ENCODE data around the gene SMARCAL1.

SMARCAL1 gene

DNA sequence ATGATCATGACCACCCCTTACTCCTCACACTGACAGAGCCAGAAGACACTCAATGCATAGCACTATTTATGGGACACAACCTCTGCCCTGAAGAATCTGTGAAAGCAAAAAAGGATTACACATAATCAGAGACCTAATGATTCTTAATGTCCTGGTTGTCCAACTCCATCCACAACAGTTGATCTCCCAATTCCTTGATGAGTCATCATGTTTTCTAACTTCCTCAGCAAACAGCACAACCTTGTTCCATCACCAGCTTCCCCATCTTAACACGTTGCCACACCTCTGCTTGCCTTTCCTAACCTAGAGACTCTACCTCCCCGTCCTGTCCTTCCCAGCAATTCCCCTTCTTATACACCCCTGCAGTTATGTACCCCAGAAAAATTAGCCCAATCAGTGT is 26.8 kb upstream of the SMARCAL1 start:
- Mint-ChIP-seq H3K36me3 (ENCODE audit: low read depth) (peaks cover 1% of the 10 kb centered on the region), H3K9me3 (peaks cover 20% of the 10 kb centered on the region), H3K4me3 (no peak overlapping the region), H3K27me3 (ENCODE audit: low read depth) (peaks cover 13% of the 10 kb centered on the region), H3K4me1 (ENCODE audit: low read depth) (peaks cover 17% of the 10 kb centered on the region), H3K27ac (no peak overlapping the region)

DNA sequence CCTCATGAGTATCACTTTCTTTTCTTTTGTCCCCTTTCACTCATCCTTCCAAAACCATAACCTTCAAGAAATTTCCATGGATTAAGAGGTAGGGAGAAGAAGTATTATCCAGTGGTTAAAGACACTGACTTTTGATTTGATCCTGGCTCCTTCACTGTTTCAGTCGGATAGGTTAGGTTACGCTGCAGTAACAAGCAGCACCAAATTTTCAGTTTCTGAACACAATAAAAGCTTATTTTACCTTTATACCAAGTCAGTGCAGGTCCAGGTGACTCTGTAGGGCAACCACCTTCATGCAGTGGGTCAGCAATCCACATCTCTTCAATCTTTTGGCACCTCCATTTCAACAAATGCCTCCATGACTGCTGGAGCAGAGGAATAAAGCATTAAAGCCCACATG is 25.0 kb upstream of the SMARCAL1 start:
- no peak overlapping the region for H3K4me3 Mint-ChIP-seq

DNA sequence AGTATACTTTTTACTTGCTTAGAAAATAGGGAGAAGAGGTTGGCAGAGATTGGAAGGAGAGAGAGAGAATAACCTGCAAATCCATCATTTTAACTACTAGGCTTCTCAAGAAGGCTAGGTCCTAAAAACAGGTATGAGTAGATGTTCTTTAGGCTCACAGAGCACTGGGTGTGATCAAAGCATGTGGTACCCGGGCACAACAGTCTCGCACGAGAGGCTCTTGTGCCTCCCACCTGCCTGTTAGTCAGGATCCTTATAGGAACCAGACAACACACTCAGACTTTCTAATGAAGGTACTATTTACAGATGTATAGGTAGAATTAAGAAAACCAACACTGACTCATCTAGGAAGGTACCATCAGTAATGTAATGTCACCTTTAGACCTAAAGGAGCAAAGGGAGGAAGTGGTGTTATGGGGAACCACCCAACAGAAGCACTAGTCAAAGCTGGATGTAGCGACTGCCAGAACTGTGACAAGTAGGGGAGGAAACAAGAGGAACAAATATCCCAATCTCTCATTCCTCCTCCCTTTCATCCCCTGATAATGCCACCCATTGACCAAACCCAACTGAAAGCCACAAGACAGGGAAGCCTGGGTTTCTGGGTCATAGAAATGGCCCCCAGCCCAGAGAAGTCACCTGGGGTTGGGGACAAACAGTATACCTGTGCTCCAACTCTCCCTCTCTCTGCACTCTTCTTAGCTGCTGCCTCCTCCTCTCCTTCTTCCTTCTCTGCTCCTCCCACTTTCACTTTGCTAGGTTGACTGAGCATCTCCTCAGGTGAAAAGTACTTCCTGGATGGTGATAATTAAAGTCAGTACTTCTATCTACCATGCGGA is 24.0 kb upstream of the SMARCAL1 start:
- Mint-ChIP-seq H3K4me3 (no peak overlapping the region), H3K36me3 (ENCODE audit: low read depth) (peaks cover 1% of the 10 kb centered on the region), H3K27ac (peak overlapping the region; percentile 58), H3K4me1 (ENCODE audit: low read depth) (peaks cover 17% of the 10 kb centered on the region), H3K27me3 (ENCODE audit: low read depth) (peaks cover 13% of the 10 kb centered on the region), H3K9me3 (peaks cover 19% of the 10 kb centered on the region)

More for the DNA sequence above, 25.0 kb upstream of the SMARCAL1 start:
- Mint-ChIP-seq H3K4me1 (ENCODE audit: low read depth) (peaks cover 17% of the 10 kb centered on the region), H3K36me3 (ENCODE audit: low read depth) (peaks cover 1% of the 10 kb centered on the region), H3K9me3 (peaks cover 20% of the 10 kb centered on the region), H3K27ac (no peak overlapping the region), H3K27me3 (ENCODE audit: low read depth) (peaks cover 13% of the 10 kb centered on the region)

DNA sequence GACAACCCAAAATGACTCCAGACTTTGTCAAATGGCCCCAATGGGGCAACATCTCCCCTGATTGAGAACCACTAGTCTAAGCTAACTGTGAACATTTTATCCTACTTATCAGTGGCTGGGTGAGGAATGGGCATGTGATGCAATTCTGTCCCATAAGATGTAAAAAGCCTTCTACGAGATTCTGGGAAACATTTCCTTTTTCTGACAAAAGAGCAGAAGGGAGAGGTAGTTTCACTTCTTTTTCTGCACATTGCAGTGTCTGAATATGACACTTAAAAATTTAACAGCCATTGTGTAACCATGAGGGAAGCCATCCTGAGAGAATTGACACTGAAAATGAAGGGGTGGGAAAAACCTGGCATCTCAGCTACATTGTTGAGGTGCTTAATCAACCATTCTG is 22.7 kb upstream of the SMARCAL1 start:
- H3K27me3 Mint-ChIP-seq (ENCODE audit: low read depth) = peaks cover 10% of the 10 kb centered on the region
- H3K9me3 Mint-ChIP-seq = peaks cover 13% of the 10 kb centered on the region
- H3K27ac Mint-ChIP-seq = no peak overlapping the region
- peaks cover 17% of the 10 kb centered on the region for H3K4me1 Mint-ChIP-seq (ENCODE audit: low read depth)
- no peak overlapping the region for H3K4me3 Mint-ChIP-seq
- peaks cover 1% of the 10 kb centered on the region for H3K36me3 Mint-ChIP-seq (ENCODE audit: low read depth)

DNA sequence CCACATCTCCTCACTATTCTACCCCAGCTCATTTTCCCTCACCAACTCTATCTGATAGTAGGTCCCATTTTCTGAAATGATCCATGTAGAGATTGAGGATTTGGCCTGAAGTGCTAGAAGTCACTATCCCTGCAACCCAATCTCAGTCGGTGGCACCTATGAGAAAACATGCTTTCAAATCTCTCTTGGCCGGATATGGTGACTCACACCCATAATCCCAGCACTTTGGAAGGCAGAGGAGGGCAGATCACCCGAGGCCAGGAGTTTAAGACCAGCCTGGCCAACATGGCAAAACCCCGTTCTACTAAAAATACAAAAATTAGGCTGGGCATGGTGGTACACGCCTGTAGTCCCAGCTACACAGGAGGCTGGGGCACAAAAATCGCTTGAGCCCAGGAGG is 20.9 kb upstream of the SMARCAL1 start:
- Mint-ChIP-seq H3K9me3 (peaks cover 13% of the 10 kb centered on the region), H3K4me3 (no peak overlapping the region), H3K27me3 (ENCODE audit: low read depth) (peaks cover 6% of the 10 kb centered on the region), H3K27ac (no peak overlapping the region), H3K36me3 (ENCODE audit: low read depth) (peaks cover 1% of the 10 kb centered on the region), H3K4me1 (ENCODE audit: low read depth) (peaks cover 17% of the 10 kb centered on the region)

DNA sequence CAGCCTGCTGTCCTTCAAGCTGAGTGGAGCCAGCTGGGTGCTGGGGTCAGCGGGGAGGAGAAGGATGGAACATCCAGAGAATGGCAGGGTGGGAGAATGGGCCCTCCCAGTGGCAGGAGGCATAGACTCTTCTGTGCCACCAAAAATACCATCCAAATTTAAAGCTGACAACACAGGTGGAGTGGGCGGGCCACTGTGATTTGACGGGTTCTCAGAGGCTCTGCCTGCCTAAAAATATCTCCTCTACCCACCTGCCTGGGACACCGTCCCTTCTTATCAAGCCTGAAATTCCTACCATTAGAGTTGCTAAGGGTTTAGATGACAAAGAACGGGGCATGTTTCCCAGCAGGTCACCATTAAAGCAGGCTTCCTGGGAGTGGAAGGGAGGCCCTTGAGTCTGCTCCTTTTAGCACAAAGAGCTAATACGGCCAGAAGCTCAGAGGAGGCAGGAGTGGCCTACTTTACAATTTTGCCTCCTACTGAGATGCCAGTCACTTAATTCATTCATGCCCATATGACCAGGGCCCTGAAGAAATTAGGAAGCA is 20.2 kb upstream of the SMARCAL1 start:
- Mint-ChIP-seq H3K4me3 (no peak overlapping the region), H3K4me1 (ENCODE audit: low read depth) (peaks cover 17% of the 10 kb centered on the region), H3K36me3 (ENCODE audit: low read depth) (no peaks in the 10 kb centered on the region), H3K27me3 (ENCODE audit: low read depth) (peaks cover 6% of the 10 kb centered on the region), H3K27ac (no peak overlapping the region), H3K9me3 (peaks cover 6% of the 10 kb centered on the region)

DNA sequence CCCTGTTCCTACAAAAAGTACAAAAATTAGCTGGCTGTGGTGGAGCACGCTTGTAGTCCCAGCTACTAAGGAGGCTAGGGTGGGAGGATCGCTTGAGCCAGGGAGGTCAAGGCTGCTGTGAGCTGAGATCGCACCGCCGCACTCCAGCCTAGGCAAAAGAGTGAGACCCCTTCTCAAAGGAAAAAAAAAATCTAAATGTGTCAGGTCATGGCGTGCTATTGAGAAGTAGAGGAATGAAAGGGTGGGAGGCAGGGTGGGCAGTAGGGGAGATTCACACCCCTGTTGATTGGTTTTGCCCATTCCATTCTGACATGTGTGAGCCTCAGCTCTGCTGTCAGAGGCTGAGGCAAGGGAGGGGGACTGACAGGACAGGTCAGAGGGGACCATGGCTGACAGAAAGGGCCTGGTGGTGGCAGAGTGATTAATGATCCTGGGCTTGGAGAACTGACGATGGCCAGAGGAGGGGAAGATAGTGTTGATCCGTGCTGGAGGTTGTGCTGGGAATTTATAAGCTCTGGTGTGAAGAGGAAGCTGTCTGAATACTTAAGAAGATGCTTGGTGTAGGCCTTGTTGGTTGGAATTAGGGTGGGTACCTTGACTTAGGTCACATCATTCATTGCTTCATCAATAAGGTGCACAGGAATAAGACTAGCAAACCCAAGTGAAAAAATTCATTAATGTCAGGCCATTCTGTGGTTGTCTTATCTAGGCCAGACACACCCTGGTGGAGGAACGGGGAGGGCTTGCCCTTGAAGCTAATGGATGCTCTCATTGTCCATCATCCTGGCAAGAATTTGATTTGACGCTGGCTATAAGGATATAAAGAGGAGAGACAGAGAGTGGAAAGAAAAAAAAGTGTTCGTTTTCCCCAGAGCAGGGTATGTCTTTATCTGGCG is 19.1 kb upstream of the SMARCAL1 start:
- Mint-ChIP-seq H3K9me3 (no peaks in the 10 kb centered on the region), H3K4me3 (no peak overlapping the region), H3K36me3 (ENCODE audit: low read depth) (no peaks in the 10 kb centered on the region), H3K27ac (no peak overlapping the region), H3K4me1 (ENCODE audit: low read depth) (peaks cover 10% of the 10 kb centered on the region), H3K27me3 (ENCODE audit: low read depth) (peaks cover 10% of the 10 kb centered on the region)

DNA sequence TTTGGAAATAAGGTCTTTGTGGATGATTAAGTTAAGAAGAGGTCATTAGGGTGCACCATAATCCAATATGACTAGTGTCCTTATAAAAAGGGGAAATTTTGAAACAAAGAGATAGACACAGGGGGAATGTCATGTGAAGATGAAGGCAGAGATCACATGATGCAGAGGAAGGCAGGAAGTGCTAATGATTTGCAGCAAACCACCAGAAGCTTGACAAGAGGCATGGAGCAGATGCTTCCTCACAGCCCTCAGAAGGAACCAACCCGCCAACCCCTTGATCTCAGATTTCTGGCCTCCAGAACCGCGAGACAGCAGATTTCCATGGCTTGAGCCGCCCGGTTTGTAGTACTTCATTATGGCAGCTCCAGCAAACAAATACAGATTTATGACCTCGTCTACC is 17.4 kb upstream of the SMARCAL1 start:
- H3K27me3 Mint-ChIP-seq (ENCODE audit: low read depth) = peaks cover 11% of the 10 kb centered on the region
- no peak overlapping the region for H3K4me3 Mint-ChIP-seq
- H3K9me3 Mint-ChIP-seq = no peaks in the 10 kb centered on the region
- H3K27ac Mint-ChIP-seq = no peak overlapping the region
- no peaks in the 10 kb centered on the region for H3K36me3 Mint-ChIP-seq (ENCODE audit: low read depth)
- H3K4me1 Mint-ChIP-seq (ENCODE audit: low read depth) = no peaks in the 10 kb centered on the region

DNA sequence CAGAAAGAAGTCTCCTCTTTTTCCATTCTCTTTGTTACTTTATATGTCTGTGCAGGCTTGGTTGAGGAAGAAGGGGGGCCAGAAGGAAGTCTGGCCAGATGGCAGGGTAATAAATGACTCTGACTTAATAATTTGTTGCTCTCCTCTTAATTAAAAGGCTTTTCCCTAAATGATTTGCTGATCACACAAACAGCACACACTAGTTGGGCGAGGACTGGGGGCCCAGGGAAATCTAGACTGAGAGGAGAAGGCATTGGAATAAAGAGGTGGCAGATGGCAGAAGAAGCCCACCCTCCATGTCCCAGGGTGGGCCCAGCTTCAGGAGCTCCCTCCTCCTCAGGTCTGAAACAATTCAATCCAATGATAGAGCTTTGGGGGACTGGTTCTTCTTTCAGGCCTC is 12.7 kb upstream of the SMARCAL1 start:
- no peaks in the 10 kb centered on the region for H3K4me1 Mint-ChIP-seq (ENCODE audit: low read depth)
- H3K27me3 Mint-ChIP-seq (ENCODE audit: low read depth) = peaks cover 15% of the 10 kb centered on the region
- no peak overlapping the region for H3K27ac Mint-ChIP-seq
- H3K9me3 Mint-ChIP-seq = no peaks in the 10 kb centered on the region
- no peaks in the 10 kb centered on the region for H3K36me3 Mint-ChIP-seq (ENCODE audit: low read depth)
- no peak overlapping the region for H3K4me3 Mint-ChIP-seq

DNA sequence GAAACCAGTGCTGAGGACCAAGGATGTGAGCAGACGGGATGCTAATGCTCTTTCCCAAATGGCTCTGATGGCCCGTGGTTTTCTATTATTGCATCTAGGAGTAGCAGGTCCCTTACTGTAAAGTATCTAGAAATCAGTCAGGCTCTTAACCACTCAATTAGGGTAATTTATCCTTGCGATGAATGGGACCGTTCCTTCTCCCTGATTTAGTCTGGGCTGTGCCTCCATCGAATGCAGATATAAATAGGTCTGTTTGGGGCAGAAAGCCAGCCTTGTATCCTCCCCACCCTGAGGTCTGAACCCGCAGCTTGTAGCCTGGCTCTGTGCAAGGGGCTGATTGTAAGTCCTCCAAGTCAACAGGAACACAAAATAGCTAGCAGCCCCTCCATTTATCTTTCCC is 9.5 kb upstream of the SMARCAL1 start:
- Mint-ChIP-seq H3K9me3 (no peaks in the 10 kb centered on the region), H3K27me3 (ENCODE audit: low read depth) (peaks cover 27% of the 10 kb centered on the region), H3K27ac (no peak overlapping the region), H3K4me3 (no peak overlapping the region), H3K4me1 (ENCODE audit: low read depth) (no peaks in the 10 kb centered on the region), H3K36me3 (ENCODE audit: low read depth) (no peaks in the 10 kb centered on the region)

DNA sequence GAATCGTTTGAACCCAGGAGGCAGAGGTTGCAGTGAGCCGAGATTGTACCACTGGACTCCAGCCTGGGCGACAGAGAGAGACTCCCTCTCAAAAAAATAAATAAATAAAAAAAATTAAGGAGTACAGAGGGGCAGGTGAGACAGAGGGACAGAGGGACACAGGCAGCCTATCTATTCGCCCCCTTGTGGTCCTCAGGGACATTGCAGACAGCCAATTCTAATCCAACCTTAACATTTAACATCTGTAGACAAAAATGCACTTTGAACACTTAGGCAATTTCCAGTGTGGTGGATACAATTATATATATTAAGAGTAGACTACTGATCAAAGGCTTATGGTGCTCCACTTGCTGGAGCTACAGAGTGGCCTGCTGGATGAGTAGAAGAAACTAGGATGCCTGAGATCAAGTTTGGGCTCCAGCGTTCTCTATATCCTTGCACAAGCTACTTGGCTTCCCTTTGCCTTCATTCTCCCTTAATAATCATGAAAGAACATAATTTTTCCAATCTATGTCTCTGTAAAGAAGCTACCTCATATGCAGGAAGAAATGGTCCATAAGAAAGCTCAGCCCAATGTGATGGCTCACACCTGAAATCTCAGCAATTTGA is 8.2 kb upstream of the SMARCAL1 start:
- Mint-ChIP-seq H3K36me3 (ENCODE audit: low read depth) (no peaks in the 10 kb centered on the region), H3K9me3 (no peaks in the 10 kb centered on the region), H3K27me3 (ENCODE audit: low read depth) (peaks cover 28% of the 10 kb centered on the region), H3K4me3 (no peak overlapping the region), H3K4me1 (ENCODE audit: low read depth) (no peaks in the 10 kb centered on the region), H3K27ac (no peak overlapping the region)

DNA sequence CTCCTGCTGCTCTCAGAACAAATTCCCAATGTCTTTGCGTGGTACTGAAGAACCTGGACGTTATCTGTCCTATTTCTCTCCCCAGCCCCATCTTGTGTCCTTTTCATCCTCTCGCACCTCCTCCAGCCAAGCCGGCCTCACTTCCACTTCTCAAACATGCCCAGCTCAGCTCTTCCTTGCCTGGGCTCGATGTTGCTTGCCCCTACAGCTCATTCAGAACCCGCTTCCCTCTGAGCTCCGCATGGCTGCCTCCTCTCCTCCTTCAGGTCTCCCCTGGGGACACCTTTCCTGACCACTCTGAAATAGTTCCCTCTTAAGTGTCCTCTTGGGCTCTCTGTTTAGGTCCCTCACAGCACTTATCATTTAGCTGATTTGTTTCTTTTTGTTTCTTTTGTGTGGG is 6.7 kb upstream of the SMARCAL1 start:
- H3K9me3 Mint-ChIP-seq = no peaks in the 10 kb centered on the region
- peaks cover 28% of the 10 kb centered on the region for H3K27me3 Mint-ChIP-seq (ENCODE audit: low read depth)
- H3K4me3 Mint-ChIP-seq = no peak overlapping the region
- no peaks in the 10 kb centered on the region for H3K36me3 Mint-ChIP-seq (ENCODE audit: low read depth)
- H3K4me1 Mint-ChIP-seq (ENCODE audit: low read depth) = no peaks in the 10 kb centered on the region
- H3K27ac Mint-ChIP-seq = no peak overlapping the region

DNA sequence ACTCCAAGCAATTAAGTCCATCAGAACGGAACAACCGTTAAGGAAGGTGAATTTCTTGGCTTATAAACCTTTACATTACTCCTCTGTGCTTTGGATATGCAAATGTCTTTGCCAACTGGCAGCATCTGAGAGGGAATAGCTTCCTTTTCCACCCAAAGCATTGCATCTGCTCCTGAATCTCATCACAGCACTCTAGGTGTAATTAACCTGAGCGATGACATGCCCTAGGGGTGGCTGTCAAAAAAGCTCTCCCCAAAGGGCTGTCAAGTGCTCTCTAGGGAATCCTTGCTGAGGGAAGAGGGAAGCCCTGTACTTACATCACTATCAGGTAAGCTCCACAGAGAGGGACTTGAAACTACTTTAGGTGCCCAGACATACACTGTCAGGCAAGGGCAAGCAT is 5.5 kb upstream of the SMARCAL1 start:
- Mint-ChIP-seq H3K27me3 (ENCODE audit: low read depth) (peaks cover 23% of the 10 kb centered on the region), H3K4me1 (ENCODE audit: low read depth) (peaks cover 3% of the 10 kb centered on the region), H3K36me3 (ENCODE audit: low read depth) (no peaks in the 10 kb centered on the region), H3K4me3 (no peak overlapping the region), H3K27ac (no peak overlapping the region), H3K9me3 (no peaks in the 10 kb centered on the region)

DNA sequence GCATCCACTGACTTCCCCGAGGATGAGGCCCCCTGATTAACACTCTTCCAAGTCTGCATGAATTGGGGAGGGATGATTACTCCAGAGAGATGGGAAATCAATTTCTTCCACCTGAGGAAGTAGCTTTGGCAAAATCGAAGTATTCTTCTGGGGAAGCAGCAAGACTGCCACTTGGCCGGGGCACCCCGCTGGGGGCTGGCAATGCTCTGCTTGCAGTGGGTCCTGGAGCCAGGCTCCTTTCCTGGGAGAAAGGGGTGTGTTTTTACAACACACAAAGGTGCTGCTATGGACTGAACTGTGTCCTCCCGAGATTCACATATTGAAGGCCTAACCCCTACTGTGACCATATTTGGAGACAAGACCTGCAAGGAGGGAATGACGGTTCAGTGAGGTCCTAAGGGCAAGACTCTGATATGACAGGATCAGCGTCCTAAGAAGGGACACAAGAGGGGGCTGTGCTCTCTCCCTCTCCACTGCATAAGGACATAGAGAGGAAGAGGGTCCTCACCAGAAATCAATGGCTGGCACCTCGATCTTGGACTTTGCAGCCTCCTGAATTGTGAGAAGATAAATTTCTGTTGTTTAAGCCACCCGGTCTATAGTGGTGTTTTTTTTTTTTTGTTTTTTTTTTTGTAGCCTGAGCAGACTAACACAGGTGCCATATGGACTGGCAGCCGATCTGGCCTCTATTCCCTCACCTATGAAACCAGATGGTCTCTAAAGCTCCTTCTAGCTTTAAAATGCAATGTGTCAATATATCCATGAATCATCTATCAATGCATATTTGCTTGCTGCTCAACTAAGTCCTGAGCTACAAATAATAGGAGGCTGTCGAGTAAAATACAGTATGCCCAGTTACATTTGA is 3.6 kb upstream of the SMARCAL1 start:
- Mint-ChIP-seq H3K4me3 (no peak overlapping the region), H3K27ac (no peak overlapping the region), H3K9me3 (no peaks in the 10 kb centered on the region), H3K4me1 (ENCODE audit: low read depth) (peaks cover 10% of the 10 kb centered on the region), H3K27me3 (ENCODE audit: low read depth) (peaks cover 23% of the 10 kb centered on the region), H3K36me3 (ENCODE audit: low read depth) (no peaks in the 10 kb centered on the region)
